Neural cell (in vitro differentiated cells): Measurements from ENCODE around the gene EDN1.

Source experiments
- EP300 ChIP-seq: fragments of 450-650 bp; conservative IDR thresholded peaks from 2 replicates; pipeline ENCODE4 v1.6.1; 2014; ENCODE audit warnings: antibody characterized with exemption, mild to moderate bottlenecking, moderate library complexity; ENCODE audit not compliant: poor library complexity, severe bottlenecking
- EZH2 ChIP-seq: fragments of 200-600, 300-800 bp; shearing (Covaris generic), sonication (generic); IDR thresholded peaks from 2 replicates; pipeline ENCODE4 v1.6.1; 2014; ENCODE audit warnings: antibody characterized with exemption, low read length, borderline replicate concordance, mild to moderate bottlenecking; ENCODE audit not compliant: insufficient read depth, poor library complexity, severe bottlenecking
- SMC3 ChIP-seq: fragments of 450-650 bp; conservative IDR thresholded peaks from 2 replicates; pipeline ENCODE4 v1.6.1; 2014; ENCODE audit warnings: antibody characterized with exemption, mild to moderate bottlenecking, moderate library complexity; ENCODE audit not compliant: poor library complexity
- TF ChIP-seq, protein P1 (sequence below): fragments of 450-650 bp; IDR thresholded peaks from 2 replicates; pipeline ENCODE4 v1.5.1; 2014; ENCODE audit warnings: antibody characterized with exemption, mild to moderate bottlenecking, moderate library complexity; ENCODE audit not compliant: poor library complexity, severe bottlenecking

DNA sequence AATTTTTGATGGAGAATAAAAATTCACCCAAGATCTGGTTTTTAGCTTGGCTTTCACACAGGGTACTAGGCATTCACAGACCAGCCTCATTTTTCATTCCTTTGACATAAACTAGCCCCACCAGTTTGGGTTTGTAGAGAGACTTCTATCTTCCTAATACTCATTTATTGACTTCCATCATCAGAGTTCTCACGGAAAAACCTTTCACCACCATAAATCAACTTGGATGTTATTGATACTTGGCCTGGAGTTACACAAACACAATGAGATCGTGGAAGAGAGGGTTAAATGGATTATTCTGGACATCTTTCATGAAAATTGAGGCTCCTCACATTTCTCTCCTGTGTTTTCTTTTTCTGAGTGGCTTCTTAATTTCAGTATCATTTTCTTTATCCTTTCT, 26.8 kb upstream of the EDN1 start:
- TF ChIP-seq EZH2 (no peak), EP300 (no peak), SMC3 (no peak)
- TF ChIP-seq, protein P1, sequence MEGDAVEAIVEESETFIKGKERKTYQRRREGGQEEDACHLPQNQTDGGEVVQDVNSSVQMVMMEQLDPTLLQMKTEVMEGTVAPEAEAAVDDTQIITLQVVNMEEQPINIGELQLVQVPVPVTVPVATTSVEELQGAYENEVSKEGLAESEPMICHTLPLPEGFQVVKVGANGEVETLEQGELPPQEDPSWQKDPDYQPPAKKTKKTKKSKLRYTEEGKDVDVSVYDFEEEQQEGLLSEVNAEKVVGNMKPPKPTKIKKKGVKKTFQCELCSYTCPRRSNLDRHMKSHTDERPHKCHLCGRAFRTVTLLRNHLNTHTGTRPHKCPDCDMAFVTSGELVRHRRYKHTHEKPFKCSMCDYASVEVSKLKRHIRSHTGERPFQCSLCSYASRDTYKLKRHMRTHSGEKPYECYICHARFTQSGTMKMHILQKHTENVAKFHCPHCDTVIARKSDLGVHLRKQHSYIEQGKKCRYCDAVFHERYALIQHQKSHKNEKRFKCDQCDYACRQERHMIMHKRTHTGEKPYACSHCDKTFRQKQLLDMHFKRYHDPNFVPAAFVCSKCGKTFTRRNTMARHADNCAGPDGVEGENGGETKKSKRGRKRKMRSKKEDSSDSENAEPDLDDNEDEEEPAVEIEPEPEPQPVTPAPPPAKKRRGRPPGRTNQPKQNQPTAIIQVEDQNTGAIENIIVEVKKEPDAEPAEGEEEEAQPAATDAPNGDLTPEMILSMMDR, result no peak
